Measurements from ENCODE around the gene IKZF4.
"Not testable (repeated sequence)": the region's sequence is repeated elsewhere in the genome, so short reads cannot be mapped to it uniquely, and the experiment has no call there.

The IKZF4 gene

DNA sequence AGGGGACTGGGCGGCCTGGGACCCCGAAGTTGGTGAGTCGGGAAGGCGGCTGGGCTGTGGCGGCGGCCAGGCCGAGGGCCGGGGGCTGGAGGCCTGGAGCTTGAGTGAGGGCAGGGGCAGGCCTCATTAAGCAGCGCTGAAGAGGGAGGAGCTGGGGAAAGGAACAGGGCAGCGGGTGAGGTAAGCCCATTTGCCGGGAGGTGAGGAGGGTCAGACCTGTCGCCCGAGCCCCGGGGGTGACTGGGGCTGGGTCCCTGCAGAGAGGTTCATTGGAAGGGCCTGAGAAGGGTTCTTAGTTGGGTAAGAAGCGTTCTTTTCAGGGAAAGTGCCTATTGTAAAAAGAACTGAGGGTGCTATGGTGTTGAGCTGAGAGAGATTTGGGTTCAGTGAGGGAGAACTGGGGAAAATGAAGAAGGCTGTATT lies 46.5 kb upstream of the IKZF4 start:
- TF ChIP-seq, protein P1, sequence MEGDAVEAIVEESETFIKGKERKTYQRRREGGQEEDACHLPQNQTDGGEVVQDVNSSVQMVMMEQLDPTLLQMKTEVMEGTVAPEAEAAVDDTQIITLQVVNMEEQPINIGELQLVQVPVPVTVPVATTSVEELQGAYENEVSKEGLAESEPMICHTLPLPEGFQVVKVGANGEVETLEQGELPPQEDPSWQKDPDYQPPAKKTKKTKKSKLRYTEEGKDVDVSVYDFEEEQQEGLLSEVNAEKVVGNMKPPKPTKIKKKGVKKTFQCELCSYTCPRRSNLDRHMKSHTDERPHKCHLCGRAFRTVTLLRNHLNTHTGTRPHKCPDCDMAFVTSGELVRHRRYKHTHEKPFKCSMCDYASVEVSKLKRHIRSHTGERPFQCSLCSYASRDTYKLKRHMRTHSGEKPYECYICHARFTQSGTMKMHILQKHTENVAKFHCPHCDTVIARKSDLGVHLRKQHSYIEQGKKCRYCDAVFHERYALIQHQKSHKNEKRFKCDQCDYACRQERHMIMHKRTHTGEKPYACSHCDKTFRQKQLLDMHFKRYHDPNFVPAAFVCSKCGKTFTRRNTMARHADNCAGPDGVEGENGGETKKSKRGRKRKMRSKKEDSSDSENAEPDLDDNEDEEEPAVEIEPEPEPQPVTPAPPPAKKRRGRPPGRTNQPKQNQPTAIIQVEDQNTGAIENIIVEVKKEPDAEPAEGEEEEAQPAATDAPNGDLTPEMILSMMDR (IDR thresholded peaks at IDR 0.05; ENCODE audit: low read depth, low read length): no peak
- Histone ChIP-seq H3K36me3 (no peaks in the 10 kb centered on the region), H3K4me1 (no peaks in the 10 kb centered on the region)

DNA sequence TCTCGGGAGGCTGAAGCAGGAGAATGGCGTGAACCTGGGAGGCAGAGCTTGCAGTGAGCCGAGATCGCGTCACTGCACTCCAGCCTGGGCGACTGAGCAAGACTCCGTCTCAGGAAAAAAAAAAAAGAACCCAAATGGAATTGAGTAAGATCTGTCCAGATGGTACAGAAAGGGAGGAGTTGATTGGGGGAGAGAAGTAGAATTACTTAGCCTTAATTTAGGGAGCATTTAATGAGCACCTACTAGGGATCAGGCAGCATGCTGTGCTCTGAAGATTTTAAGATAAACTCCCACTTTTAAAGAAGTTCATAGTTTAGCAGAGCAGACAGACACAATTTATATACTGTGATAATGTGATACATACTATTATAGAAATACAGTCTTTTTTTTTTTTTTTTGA lies 42.5 kb upstream of the IKZF4 start:
- Histone ChIP-seq H3K36me3 (no peaks in the 10 kb centered on the region), H3K4me1 (no peaks in the 10 kb centered on the region), H3K27me3 (no peaks in the 10 kb centered on the region), H3K9me3 (no peaks in the 10 kb centered on the region), H3K4me3 (ENCODE audit: low read depth, low read length) (no peak overlapping the region)
- no peak for DNase-seq
- TF ChIP-seq, protein P1 (IDR thresholded peaks at IDR 0.05; ENCODE audit: low read depth, low read length): no peak

More for the DNA sequence above, 46.5 kb upstream of the IKZF4 start:
- Histone ChIP-seq H3K4me3 (ENCODE audit: low read depth, low read length) (peak overlapping the region; percentile 91), H3K9me3 (no peaks in the 10 kb centered on the region), H3K27me3 (no peaks in the 10 kb centered on the region)
- DNase-seq: peak; percentile 39

DNA sequence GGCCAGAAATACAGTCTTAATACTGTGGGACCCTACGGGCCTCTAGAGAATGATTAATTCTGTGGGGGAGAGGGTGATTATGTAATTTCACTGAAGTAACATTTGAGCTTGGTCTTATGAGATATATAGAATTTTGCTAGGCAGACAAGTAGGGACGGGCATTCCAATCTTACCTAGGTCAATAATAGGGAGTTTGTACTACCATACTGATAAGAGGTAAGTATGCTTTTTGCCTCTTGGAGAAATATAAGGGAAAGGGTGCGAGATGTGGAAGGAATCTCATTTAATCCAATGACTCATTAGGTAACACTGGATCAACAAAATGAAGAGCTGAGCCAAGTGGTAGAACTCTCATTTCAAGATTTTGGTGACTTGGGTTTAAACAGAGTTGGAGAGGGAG lies 41.8 kb upstream of the IKZF4 start:
- no peaks in the 10 kb centered on the region for H3K36me3 ChIP-seq

DNA sequence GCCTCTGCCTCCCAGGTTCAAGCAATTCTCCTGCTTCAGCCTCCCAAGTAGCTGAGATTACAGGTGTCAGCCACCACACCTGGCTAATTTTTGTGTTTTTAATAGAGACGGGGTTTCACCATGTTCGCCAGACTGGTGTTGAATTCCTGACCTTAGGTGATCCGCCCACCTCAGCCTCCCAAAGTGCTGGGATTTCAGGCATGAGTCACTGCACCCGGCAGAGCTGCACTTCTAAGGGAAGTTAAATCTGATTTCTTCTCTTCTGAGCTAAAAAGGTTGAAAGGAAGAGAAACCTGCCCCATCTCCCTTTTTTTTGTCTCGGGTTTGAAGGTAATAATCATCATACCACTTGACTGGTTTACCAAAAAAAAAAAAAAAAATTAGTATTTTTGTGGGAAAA lies 39.0 kb upstream of the IKZF4 start:
- not testable (repeated sequence) for H3K36me3 ChIP-seq; H3K4me3 ChIP-seq (ENCODE audit: low read depth, low read length); DNase-seq; H3K4me1 ChIP-seq; H3K27me3 ChIP-seq; H3K9me3 ChIP-seq

More for the DNA sequence above, 41.8 kb upstream of the IKZF4 start:
- no peaks in the 10 kb centered on the region for H3K27me3 ChIP-seq
- H3K4me1 ChIP-seq: no peaks in the 10 kb centered on the region
- no peak for DNase-seq
- TF ChIP-seq, protein P1 (IDR thresholded peaks at IDR 0.05; ENCODE audit: low read depth, low read length): no peak
- H3K4me3 ChIP-seq (ENCODE audit: low read depth, low read length): no peak overlapping the region
- no peaks in the 10 kb centered on the region for H3K9me3 ChIP-seq

DNA sequence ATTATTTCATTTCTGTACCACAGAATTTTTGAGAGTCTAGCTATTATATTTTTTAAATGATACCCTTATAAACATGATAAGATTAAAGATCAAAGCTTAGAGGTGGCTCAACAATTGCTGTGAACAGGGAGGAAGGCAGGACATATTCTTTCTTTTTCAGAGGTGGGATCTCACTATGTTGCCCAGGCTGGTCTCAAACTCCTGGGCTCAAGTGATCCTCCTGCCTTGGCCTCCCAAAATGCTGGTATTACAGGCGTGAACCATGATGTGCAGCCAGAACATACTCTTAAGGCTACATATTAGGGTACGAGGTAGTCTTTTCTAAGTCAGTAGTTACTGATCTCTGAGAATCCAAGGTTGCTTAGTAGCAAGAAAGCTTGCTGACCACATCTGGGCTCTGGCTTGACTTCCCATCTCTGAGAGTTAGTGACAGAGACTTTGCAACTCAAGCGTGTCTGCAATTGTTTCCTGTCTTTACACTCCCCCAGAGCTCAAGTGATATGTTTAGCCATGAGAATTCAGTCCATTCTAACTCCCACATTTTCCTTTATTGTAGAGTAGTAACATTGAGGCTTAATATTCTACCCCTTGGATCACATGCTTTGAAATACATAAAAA lies 38.4 kb upstream of the IKZF4 start:
- TF ChIP-seq, protein P1 (IDR thresholded peaks at IDR 0.05; ENCODE audit: low read depth, low read length): no peak
- Histone ChIP-seq H3K27me3 (no peaks in the 10 kb centered on the region), H3K36me3 (no peaks in the 10 kb centered on the region), H3K4me1 (no peaks in the 10 kb centered on the region), H3K9me3 (no peaks in the 10 kb centered on the region), H3K4me3 (ENCODE audit: low read depth, low read length) (no peak overlapping the region)
- no peak for DNase-seq

DNA sequence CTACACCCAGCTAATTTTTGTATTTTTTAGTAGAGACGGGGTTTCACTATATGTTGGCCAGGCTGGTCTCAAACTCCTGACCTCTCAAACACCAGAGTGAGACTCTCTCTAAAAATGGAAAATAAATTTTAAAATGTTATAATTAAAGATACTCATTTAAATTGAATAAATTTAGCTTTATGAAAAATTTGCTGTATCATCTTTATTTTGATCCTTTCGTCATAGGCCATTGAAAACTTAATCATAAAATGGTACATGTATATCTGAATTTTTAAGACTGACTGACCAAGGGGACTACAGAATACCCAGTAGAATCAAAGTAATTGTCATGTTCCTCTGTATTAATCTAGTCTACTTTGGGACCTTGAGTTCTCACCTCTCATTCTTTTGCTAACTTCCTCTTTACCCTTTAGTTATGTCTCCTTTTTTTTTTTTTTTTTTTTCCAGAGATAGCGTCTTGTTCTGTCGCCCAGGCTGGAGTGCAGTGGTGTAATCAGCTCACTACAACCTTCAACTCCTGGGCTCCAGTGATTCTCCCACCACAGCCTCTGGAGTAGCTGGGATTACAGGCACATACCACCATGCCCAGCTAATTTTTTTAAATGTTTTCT lies 37.5 kb upstream of the IKZF4 start:
- H3K4me3 ChIP-seq (ENCODE audit: low read depth, low read length): no peak overlapping the region
- TF ChIP-seq, protein P1 (IDR thresholded peaks at IDR 0.05; ENCODE audit: low read depth, low read length): no peak

More for the DNA sequence above, 37.5 kb upstream of the IKZF4 start:
- no peaks in the 10 kb centered on the region for H3K27me3 ChIP-seq
- H3K4me1 ChIP-seq: no peaks in the 10 kb centered on the region
- DNase-seq: no peak
- no peaks in the 10 kb centered on the region for H3K9me3 ChIP-seq
- H3K36me3 ChIP-seq: peaks cover 6% of the 10 kb centered on the region; the same call in 1 of the 2 replicates
